Metanephros (tissue), 1 donor: ENCODE data around the gene POU3F4. TPM values are rescaled to one million over a fixed set of nuclear protein-coding genes. Genes with fewer than 3 reads are reported as not detected.

Source experiments
- total RNA-seq: library from RNA; depleted of rRNA; stranded (reverse); fragments of >200 nt; gene quantifications from one replicate; pipeline ENCODE4 v1.2.3, GENCODE V29; 2014

The POU3F4 gene
- total RNA-seq: 2.0 TPM

DNA sequence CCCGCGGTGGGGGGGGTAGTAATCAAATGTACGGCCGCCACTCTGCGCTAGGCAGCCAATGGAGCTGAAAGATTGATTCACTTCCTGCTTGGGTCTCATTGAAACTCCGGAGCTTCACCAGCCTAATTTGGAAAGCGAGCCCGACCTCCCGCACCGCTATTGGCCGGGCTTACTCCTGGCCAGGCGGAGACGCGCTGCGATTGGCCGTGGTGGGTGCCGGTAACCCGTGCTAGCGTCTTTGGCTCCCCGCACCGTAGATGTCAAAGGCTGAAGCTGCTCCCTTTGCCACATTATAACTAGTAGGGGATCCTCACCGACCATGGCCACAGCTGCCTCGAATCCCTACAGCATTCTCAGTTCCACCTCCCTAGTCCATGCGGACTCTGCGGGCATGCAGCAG, at the start of gene POU3F4:
Gene POU3F4 (plus strand): TSS at position 285 of the 400 bp plus-strand sequence. CDS start 35 bp downstream, at position 320.

